Esophagus (tissue), 2 donors: ENCODE measurements around the gene VWA8. TPM values are rescaled to one million over a fixed set of nuclear protein-coding genes. Genes with fewer than 3 reads are reported as not detected.
"Not testable (repeated sequence)": the region's sequence is repeated elsewhere in the genome, so short reads cannot be mapped to it uniquely, and the experiment has no call there.

ENCODE experiments used
- H3K27ac ChIP-seq, 2 donors: one replicate each; pipeline ENCODE4 v1.5.1; 2013; ENCODE audit warnings: low read depth in 2 of 2, mild to moderate bottlenecking in 2 of 2, inconsistent platforms in 1 of 2, low read length in 1 of 2, moderate library complexity in 1 of 2
- H3K27me3 ChIP-seq, 2 donors: one replicate each; pipeline ENCODE4 v1.6.1; 2013; ENCODE audit warnings: low read length in 2 of 2, control low read depth in 1 of 2, mild to moderate bottlenecking in 1 of 2; ENCODE audit not compliant: insufficient read depth in 2 of 2, control insufficient read depth in 1 of 2
- H3K36me3 ChIP-seq, 2 donors: one replicate each; pipeline ENCODE4 v1.6.1; 2013; ENCODE audit warnings: low read length in 1 of 2; ENCODE audit not compliant: control insufficient read depth in 2 of 2, insufficient read depth in 2 of 2
- H3K4me1 ChIP-seq, 2 donors: one replicate each; pipeline ENCODE4 v1.6.1; 2013; ENCODE audit warnings: low read length in 1 of 2; ENCODE audit not compliant: control insufficient read depth in 2 of 2, insufficient read depth in 2 of 2
- H3K4me3 ChIP-seq, 2 donors: one replicate each; pipeline ENCODE4 v1.5.1; 2013; ENCODE audit warnings: low read length in 2 of 2, mild to moderate bottlenecking in 2 of 2, low read depth in 1 of 2, moderate library complexity in 1 of 2
- H3K9me3 ChIP-seq, 2 donors: one replicate each; pipeline ENCODE4 v1.6.1; 2013; ENCODE audit warnings: mild to moderate bottlenecking in 2 of 2, low read depth in 1 of 2, low read length in 1 of 2, moderate library complexity in 1 of 2; ENCODE audit not compliant: control insufficient read depth in 2 of 2, insufficient read depth in 1 of 2
- WGBS, 2 donors: extraction: QIAGEN DNeasy Blood & Tissue Kit; methylation state at CpG; one replicate each; pipeline ENCODE4 v1.1.7; 2013; 5-methylcytosine and 5-hydroxymethylcytosine counted together
- polyA plus RNA-seq, 2 donors: library from polyadenylated mRNA; stranded (reverse); fragments of 200-250 nt; gene quantifications; one replicate each; pipeline ENCODE4 v1.2.3, GENCODE V29; 2013
- donor health status: healthy with polysubstance abuse.
- donor health status: Bipolar disorder and iron deficiency.

The VWA8 gene
- polyA plus RNA-seq, 2 donors = 3.5 to 3.6 TPM

DNA sequence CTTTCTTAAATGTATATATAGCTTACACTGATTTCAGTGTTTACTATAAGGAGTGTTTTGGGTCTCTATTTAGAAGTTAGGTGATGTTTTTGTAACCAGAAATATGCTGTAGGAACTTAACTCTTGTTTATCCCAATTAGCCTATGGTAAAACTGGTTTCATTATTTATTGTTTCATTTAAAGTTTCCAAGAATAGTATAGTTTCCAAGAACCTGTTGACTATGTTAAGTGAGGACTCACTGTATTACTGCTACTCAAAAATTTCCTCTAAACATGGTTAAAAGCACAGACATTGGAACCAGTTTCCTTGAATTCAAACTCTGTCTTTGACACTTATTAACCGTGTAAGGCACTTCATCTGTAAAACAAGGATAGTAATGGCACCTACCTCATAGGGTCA, 316.2 kb downstream of the VWA8 start:
- 76 to 85% methylated on average over 1 of the region's 1 CpG for WGBS, 2 donors
- Histone ChIP-seq H3K36me3 (no peaks in the 10 kb centered on the region), H3K4me3 (no peak overlapping the region), H3K27me3 (no peaks in the 10 kb centered on the region), H3K4me1 (no peaks in the 10 kb centered on the region), H3K27ac (no peak overlapping the region), H3K9me3 (no peaks in the 10 kb centered on the region)

DNA sequence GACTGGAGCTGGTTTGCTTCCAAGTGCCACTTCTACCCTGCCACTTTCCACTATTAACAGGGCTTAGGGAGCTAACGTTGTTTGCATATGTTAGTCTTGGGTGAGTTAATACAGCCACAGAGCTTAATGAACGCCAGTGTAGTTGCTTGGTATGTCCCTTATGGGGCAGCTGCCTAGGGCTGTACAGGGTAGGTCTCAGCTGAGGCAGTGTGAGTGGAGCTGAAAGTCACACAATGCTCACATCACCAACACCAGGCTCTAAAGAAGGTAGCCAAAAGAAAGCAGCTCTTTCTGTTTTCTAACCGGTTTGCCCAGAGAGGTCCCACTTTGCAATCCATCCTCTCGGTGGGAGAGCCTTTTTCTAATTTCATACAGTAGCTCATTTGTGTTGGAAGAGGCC, 317.4 kb downstream of the VWA8 start:
- no peaks in the 10 kb centered on the region for H3K27me3 ChIP-seq
- no peaks in the 10 kb centered on the region for H3K9me3 ChIP-seq
- H3K27ac ChIP-seq = no peak overlapping the region
- H3K4me3 ChIP-seq = no peak overlapping the region
- 79 to 88% methylated on average over 4 of the region's 4 CpGs for WGBS, 2 donors
- H3K36me3 ChIP-seq = no peaks in the 10 kb centered on the region
- H3K4me1 ChIP-seq = no peaks in the 10 kb centered on the region

DNA sequence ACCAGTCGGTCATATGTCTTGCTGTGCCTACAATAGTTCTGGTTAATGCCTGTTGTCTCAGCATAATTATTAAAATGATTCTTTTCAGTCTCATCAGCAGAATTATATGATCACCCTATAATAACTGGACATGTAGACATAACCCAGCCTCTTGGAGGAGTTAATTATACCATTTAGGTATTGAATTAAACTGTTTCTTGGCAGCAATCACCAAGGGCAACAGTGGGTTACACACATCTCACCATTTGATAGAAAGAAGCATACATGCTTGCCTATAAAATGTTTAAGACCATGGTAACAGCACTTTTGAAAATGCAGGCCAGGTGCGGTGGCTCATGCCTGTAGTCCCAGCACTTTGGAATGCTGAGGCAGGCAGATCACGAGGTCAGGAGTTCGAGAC, 318.9 kb downstream of the VWA8 start:
- H3K9me3 ChIP-seq = no peaks in the 10 kb centered on the region
- H3K4me1 ChIP-seq = no peaks in the 10 kb centered on the region
- H3K4me3 ChIP-seq = no peak overlapping the region
- H3K27ac ChIP-seq = no peak overlapping the region
- WGBS, 2 donors = 95 to 97% methylated on average over 4 of the region's 4 CpGs
- H3K27me3 ChIP-seq = no peaks in the 10 kb centered on the region
- H3K36me3 ChIP-seq = no peaks in the 10 kb centered on the region

GRCh38 chr13:41641429-41641828, 319.5 kb downstream of the VWA8 start:
- Histone ChIP-seq H3K4me1 (no peaks in the 10 kb centered on the region), H3K27ac (no peak overlapping the region), H3K9me3 (no peaks in the 10 kb centered on the region), H3K4me3 (no peak overlapping the region), H3K36me3 (no peaks in the 10 kb centered on the region), H3K27me3 (no peaks in the 10 kb centered on the region)
- 73 to 81% methylated on average over 1 of the region's 1 CpG for whole genome bisulfite sequencing, 2 donors

DNA sequence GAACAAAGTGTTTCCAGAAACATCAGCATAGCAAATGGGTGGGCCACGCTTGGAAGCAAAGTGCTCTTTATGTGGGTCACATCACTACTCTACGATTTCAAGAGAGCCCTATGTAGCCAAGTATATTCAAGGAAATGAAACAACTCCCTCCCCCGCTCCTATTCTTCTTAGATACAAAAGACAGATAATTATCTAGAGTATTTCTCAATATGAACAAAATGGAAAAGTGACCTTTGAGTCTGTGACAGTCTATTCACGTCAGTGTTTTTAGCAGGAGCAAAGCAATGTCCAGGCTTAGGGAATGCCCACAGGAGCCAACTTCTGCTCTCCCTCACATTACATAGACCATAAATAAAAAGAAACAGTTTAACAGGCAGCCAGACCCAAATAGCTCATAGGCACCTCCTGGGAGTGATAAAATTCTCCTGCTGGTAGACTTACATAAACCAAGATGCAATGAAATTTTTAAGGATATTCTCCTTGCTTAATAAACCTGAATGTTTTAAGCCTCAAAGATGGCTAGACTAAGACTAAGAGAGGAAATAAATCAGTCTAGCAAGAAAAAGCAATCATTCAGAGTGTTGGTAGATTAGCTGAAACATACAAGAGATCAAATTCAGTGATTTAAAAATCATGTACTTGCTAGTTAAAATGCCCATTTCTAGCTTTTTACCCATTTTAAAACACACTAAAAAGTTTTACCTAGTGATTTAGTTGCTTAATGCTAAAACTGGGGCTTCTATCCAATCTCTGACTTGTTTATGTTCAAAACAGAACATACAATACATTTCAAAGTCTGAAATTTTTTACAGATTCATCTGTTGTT, 320.7 kb downstream of the VWA8 start:
- Histone ChIP-seq H3K4me1 (no peaks in the 10 kb centered on the region), H3K4me3 (no peak overlapping the region), H3K27ac (no peak overlapping the region), H3K36me3 (no peaks in the 10 kb centered on the region), H3K27me3 (no peaks in the 10 kb centered on the region), H3K9me3 (no peaks in the 10 kb centered on the region)
- 70 to 74% methylated on average over 4 of the region's 4 CpGs for WGBS, 2 donors

DNA sequence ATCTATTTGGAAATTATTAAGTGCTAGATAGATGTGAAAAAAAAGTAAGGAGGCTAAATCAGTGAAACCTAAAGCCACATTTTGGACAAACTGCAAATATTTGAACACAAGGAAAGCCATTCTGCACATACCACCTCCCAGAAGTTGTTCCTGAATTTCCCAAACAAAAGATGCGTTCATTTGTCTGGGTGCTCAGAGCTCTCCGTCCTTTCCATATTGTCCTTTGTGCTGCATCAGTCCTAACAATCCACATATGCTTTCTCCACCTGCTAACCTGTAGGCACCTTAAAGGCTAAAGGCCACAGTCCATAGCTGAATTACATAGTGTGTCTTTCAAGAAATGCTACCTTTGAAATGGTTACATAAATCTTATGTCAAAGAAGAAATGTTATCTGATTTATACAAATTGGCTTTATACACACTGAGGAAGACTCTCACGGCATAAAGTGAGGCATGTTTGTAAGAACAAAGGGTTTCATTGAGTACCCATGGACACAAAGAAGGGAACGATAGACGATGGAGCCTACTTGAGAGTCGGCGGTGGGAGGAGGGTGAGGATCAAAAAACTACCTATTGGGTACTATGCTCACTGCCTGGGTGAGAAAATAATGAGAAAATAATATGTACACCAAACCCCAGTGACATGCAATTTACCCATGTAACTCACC, 321.5 kb downstream of the VWA8 start:
- H3K27me3 ChIP-seq = no peaks in the 10 kb centered on the region
- no peaks in the 10 kb centered on the region for H3K9me3 ChIP-seq
- H3K4me1 ChIP-seq = no peaks in the 10 kb centered on the region
- no peaks in the 10 kb centered on the region for H3K36me3 ChIP-seq
- H3K4me3 ChIP-seq = no peak overlapping the region
- H3K27ac ChIP-seq = no peak overlapping the region
- 78 to 95% methylated on average over 7 of the region's 7 CpGs for WGBS, 2 donors

GRCh38 chr13:41637586-41637985, 323.3 kb downstream of the VWA8 start:
- H3K36me3 ChIP-seq = no peaks in the 10 kb centered on the region

DNA sequence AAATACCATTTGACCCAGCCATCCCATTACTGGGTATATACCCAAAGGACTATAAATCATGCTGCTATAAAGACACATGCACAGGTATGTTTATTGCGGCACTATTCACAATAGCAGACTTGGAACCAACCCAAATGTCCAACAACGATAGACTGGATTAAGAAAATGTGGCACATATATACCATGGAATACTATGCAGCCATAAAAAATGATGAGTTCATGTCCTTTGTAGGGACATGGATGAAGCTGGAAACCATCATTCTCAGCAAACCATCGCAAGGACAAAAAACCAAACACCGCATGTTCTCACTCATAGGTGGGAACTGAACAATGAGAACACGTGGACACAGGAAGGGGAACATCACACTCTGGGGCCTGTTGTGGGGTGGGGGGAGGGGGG, 323.9 kb downstream of the VWA8 start:
- H3K4me3 ChIP-seq, H3K27ac ChIP-seq, H3K27me3 ChIP-seq, H3K9me3 ChIP-seq, H3K36me3 ChIP-seq, H3K4me1 ChIP-seq: not testable (repeated sequence)
- WGBS, 2 donors = 73 to 90% methylated on average over 1 to 5 of the region's 5 CpGs

More at GRCh38 chr13:41637586-41637985, 323.3 kb downstream of the VWA8 start:
- Histone ChIP-seq H3K27ac (no peak overlapping the region), H3K4me3 (no peak overlapping the region), H3K4me1 (no peaks in the 10 kb centered on the region), H3K27me3 (no peaks in the 10 kb centered on the region), H3K9me3 (no peaks in the 10 kb centered on the region)
- WGBS, 2 donors = 90 to 92% methylated on average over 1 of the region's 1 CpG

DNA sequence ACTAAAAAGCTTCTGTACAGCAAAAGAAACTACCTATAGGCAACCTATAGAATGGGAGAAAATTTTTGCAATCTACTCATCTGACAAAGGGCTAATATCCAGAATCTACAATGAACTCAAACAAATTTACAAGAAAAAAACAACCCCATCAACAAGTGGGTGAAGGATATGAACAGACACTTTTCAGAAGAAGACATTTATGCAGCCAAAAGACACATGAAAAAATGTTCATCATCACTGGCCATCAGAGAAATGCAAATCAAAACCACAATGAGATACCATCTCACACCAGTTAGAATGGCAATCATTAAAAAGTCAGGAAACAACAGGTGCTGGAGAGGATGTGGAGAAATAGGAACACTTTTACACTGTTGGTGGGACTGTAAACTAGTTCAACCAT, 324.3 kb downstream of the VWA8 start:
- H3K4me1 ChIP-seq, H3K36me3 ChIP-seq, H3K27me3 ChIP-seq, H3K27ac ChIP-seq, H3K9me3 ChIP-seq, H3K4me3 ChIP-seq: not testable (repeated sequence)

DNA sequence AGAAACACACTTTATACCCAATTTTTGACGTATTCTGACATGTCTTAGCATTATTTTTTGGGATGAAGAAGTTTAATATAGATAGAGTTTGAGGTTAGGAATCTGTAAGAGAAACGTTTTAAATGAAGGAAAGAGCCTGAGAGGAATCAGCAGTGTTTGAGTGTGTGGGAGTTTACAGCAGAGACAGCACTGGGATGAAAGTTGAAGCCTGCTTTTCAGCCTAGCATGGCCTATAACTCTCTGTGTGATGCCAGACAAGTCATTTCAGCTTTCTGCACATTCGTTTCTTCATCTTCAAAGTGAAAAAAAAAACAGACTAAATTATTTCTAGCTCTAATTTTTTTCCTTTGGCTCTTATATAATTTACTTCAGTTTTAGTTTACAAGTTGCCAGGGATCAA, 326.5 kb downstream of the VWA8 start:
- Histone ChIP-seq H3K27me3 (no peaks in the 10 kb centered on the region), H3K9me3 (no peaks in the 10 kb centered on the region), H3K27ac (no peak overlapping the region), H3K4me3 (no peak overlapping the region), H3K36me3 (no peaks in the 10 kb centered on the region), H3K4me1 (no peaks in the 10 kb centered on the region)
- WGBS, 2 donors = 75 to 79% methylated on average over 3 of the region's 3 CpGs
